GM12872 (cell line): ENCODE data around the gene MRPS27.
A peak's percentile ranks its signal among the peaks of the same experiment; 100 is the strongest.

Source experiments
- TF ChIP-seq, protein P1 (sequence below): IDR thresholded peaks from 3 replicates; pipeline ENCODE4 v1.5.1; 2011; ENCODE audit warnings: low read depth, mild to moderate bottlenecking, low read length, moderate library complexity; ENCODE audit not compliant: insufficient read depth

The MRPS27 gene

GRCh38 chr5:72280581-72281069, 39.4 kb downstream of the MRPS27 start:
- TF ChIP-seq, protein P1, sequence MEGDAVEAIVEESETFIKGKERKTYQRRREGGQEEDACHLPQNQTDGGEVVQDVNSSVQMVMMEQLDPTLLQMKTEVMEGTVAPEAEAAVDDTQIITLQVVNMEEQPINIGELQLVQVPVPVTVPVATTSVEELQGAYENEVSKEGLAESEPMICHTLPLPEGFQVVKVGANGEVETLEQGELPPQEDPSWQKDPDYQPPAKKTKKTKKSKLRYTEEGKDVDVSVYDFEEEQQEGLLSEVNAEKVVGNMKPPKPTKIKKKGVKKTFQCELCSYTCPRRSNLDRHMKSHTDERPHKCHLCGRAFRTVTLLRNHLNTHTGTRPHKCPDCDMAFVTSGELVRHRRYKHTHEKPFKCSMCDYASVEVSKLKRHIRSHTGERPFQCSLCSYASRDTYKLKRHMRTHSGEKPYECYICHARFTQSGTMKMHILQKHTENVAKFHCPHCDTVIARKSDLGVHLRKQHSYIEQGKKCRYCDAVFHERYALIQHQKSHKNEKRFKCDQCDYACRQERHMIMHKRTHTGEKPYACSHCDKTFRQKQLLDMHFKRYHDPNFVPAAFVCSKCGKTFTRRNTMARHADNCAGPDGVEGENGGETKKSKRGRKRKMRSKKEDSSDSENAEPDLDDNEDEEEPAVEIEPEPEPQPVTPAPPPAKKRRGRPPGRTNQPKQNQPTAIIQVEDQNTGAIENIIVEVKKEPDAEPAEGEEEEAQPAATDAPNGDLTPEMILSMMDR: peak; percentile 56

DNA sequence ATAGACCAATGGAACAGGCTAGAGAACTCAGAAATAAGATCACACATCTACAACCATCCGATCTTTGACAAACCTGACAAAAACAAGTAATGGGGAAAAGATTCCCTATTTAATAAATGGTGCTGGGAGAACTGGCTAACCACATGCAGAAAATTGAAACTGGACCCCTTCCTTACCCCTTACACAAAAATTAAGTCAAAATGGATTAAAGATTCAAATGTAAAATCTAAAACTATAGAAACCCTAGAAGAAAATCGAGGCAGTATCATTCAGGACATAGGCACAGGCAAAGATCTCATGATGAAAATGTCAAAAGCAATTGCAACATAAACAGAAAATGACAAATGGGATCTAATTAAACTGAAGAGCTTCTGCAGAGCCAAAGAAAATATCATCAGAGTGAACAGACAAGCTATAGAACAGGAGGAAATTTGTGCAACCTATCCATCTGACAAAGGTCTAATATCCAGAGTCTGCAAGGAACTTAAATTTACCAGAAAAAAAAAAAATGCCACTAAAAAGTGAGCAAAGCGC, 43.8 kb downstream of the MRPS27 start:
- TF ChIP-seq, protein P1: no peak

- TF ChIP-seq, protein P1: no peak
These were observed 46.5 kb downstream of the MRPS27 start for GRCh38 chr5:72273547-72273946.

DNA sequence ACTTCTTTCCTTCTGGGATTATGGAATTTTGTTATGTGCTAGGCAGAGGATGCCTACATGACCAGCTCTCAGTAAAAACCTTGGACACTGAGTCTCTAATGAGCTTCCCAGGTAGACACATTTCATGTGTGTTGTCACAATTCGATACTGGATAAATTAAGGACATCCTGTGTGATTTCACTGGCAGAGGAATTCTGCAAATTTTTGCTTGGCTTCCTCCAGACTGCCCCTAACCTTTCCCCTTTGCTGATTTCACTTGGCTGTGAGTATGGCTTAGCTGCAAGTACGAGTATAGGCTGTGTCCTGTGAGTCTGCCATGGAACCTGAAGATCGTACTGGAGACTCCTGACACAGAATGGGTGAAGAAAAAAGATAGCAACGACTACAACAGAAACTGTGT, 47.6 kb downstream of the MRPS27 start:
- TF ChIP-seq, protein P1: no peak

- TF ChIP-seq, protein P1: no peak
These were observed 48.3 kb downstream of the MRPS27 start for GRCh38 chr5:72271702-72272101.

DNA sequence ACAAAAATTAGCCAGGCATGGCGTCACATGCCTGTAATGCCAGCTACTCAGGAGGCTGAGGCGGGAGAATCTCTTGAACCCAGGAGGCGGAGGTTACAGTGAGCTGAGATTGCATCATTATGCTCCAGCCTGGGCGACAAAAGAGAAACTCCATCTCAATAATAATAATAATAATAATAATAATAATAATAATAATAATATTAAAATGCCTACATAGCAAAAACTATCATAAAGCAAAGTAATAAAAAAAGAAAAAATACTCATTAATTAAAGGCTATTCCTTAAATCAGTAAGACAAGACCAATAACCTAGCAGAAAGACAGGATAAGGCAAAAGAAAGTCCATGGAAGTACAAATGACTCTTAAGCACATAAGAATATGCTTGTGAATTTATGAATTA, 50.0 kb downstream of the MRPS27 start:
- TF ChIP-seq, protein P1: no peak

DNA sequence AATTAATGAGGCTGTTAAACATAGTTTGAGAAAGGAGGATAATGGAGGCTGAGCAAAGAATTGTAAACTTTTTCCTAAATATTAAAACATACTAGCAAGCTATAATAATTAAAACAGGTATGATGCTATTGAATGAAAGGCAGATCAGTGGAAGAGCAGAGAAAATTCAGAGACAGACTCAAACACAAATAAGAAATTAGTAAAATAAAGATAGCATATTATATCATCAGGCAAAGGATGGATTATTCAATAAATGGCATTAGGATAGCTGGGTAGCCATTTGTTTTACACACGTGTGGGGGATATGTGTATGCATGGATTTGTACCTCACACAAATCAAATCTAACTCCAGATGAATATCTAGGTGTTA, 50.6 kb downstream of the MRPS27 start:
- TF ChIP-seq, protein P1: no peak
